SK-N-SH (cell line): ENCODE data around the gene DOK7. TPM values are rescaled to one million over a fixed set of nuclear protein-coding genes. Genes with fewer than 3 reads are reported as not detected.

Experiments used
- CTCF ChIA-PET: fragments of 300-600, 350-600 bp; formaldehyde crosslinking; extraction: SDS; loops from one replicate; lab custom pipeline; 2021; lab: Yijun Ruan, JAX
- POLR2A ChIA-PET: fragments of 350-600 bp; sonication (Branson Sonifier 250); formaldehyde crosslinking; extraction: SDS; loops from one replicate; lab custom pipeline; 2020; ENCODE audit warnings: antibody characterized with exemption, inconsistent platforms; lab: Yijun Ruan, JAX
- DNase-seq: peaks from one replicate; pipeline ENCODE4 v3.0.0; 2012
- H2AFZ ChIP-seq: fragments of 200-600 bp; sonication (generic); 2 replicates; pipeline ENCODE4 v1.8.1; 2016; ENCODE audit warnings: antibody characterized with exemption, mild to moderate bottlenecking, low read depth
- H3F3A ChIP-seq: fragments of 200-600 bp; sonication (generic); replicated peaks from 2 replicates; pipeline ENCODE3; 2016; ENCODE audit warnings: antibody characterized with exemption, mild to moderate bottlenecking; ENCODE audit not compliant: insufficient read depth
- H3K27ac ChIP-seq, 2 experiments: fragments of 200-500 bp in 1 of 2; fragments of 200-600 bp in 1 of 2; sonication (Bioruptor generic) in 1 of 2; sonication (generic), shearing (Covaris generic) in 1 of 2; 2 replicates each; pipeline versions ENCODE4 v1.5.1 to v1.6.1; 2014 to 2016; ENCODE audit warnings: low read depth in 2 of 2, inconsistent platforms in 1 of 2, low read length in 1 of 2, mild to moderate bottlenecking in 1 of 2, mixed read lengths in 1 of 2
- H3K27me3 ChIP-seq: fragments of 200-600 bp; sonication (generic), shearing (Covaris generic); 2 replicates; pipeline ENCODE4 v1.6.1; 2016; ENCODE audit warnings: mixed run types; ENCODE audit not compliant: insufficient read depth
- H3K36me3 ChIP-seq, 2 experiments: fragments of 200-500 bp in 1 of 2; fragments of 200-600 bp in 1 of 2; sonication (Bioruptor generic) in 1 of 2; sonication (generic) in 1 of 2; replicated peaks in 1 of 2; 2 replicates each; pipeline versions ENCODE3 to v1.5.1; 2014 to 2016; ENCODE audit warnings: low read length in 1 of 2, mild to moderate bottlenecking in 1 of 2; ENCODE audit not compliant: insufficient read depth in 2 of 2, control insufficient read depth in 1 of 2
- H3K4me1 ChIP-seq, 2 experiments: fragments of 200-500 bp in 1 of 2; fragments of 200-600 bp in 1 of 2; sonication (Bioruptor generic) in 1 of 2; sonication (generic), shearing (Covaris generic) in 1 of 2; 2 replicates each; pipeline versions ENCODE4 v1.5.1 to v1.6.1; 2014 to 2016; ENCODE audit warnings: low read depth in 1 of 2, low read length in 1 of 2, mixed run types in 1 of 2; ENCODE audit not compliant: insufficient read depth in 2 of 2, control insufficient read depth in 1 of 2
- H3K4me2 ChIP-seq: fragments of 200-600 bp; sonication (generic), shearing (Covaris generic); 2 replicates; pipeline ENCODE4 v1.6.1; 2017; ENCODE audit warnings: mixed run types
- H3K4me3 ChIP-seq, 2 experiments: fragments of 200-500 bp in 1 of 2; fragments of 200-600 bp in 1 of 2; sonication (Bioruptor generic) in 1 of 2; sonication (generic), shearing (Covaris generic) in 1 of 2; 2 replicates each; pipeline versions ENCODE4 v1.5.1 to v1.8.1; 2014 to 2016; ENCODE audit warnings: low read depth in 2 of 2, inconsistent platforms in 1 of 2, low read length in 1 of 2, mild to moderate bottlenecking in 1 of 2, mixed read lengths in 1 of 2, moderate library complexity in 1 of 2
- H3K79me2 ChIP-seq: fragments of 200-600 bp; sonication (generic); 2 replicates; pipeline ENCODE4 v1.8.1; 2017; ENCODE audit warnings: mild to moderate bottlenecking; ENCODE audit not compliant: insufficient read depth
- H3K9ac ChIP-seq: fragments of 200-600 bp; sonication (generic); 2 replicates; pipeline ENCODE4 v1.6.1; 2017; ENCODE audit warnings: mixed run types
- H3K9me2 ChIP-seq: fragments of 200-600 bp; sonication (generic); 2 replicates; pipeline ENCODE4 v1.6.1; 2017; ENCODE audit warnings: mixed run types
- H3K9me3 ChIP-seq: fragments of 200-600 bp; sonication (generic); 2 replicates; pipeline ENCODE4 v1.6.1; 2017; ENCODE audit warnings: mixed run types, mild to moderate bottlenecking, moderate library complexity
- H4K20me1 ChIP-seq: fragments of 200-600 bp; sonication (generic); 2 replicates; pipeline ENCODE4 v1.6.1; 2017; ENCODE audit warnings: mild to moderate bottlenecking, mixed run types; ENCODE audit not compliant: insufficient read depth
- CHD2 ChIP-seq: fragments of 150-350 bp; IDR thresholded peaks from 2 replicates; pipeline ENCODE4 v1.6.1; 2018; ENCODE audit warnings: low read length; ENCODE audit not compliant: partially characterized antibody
- FOSL2 ChIP-seq: IDR thresholded peaks from 2 replicates; pipeline ENCODE4 v1.4.0; 2012; ENCODE audit warnings: low read depth, mild to moderate bottlenecking, moderate library complexity, borderline replicate concordance
- FOXJ3 ChIP-seq: sonication (generic); formaldehyde crosslinking; IDR thresholded peaks from 2 replicates; pipeline ENCODE4 v1.5.1; 2020; ENCODE audit warnings: mild to moderate bottlenecking, missing genetic modification reagents
- FOXM1 ChIP-seq: IDR thresholded peaks from 2 replicates; pipeline ENCODE4 v1.4.0; 2012; ENCODE audit warnings: low read depth, mild to moderate bottlenecking
- GABPA ChIP-seq: IDR thresholded peaks from 2 replicates; pipeline ENCODE4 v1.4.0; 2012; ENCODE audit warnings: low read depth, mild to moderate bottlenecking
- GATA2 ChIP-seq: sonication (generic); formaldehyde crosslinking; IDR thresholded peaks from 2 replicates; pipeline ENCODE4 v1.5.0; 2020; ENCODE audit warnings: mild to moderate bottlenecking, missing genetic modification reagents
- JUND ChIP-seq: IDR thresholded peaks from 2 replicates; pipeline ENCODE4 v1.4.0; 2012
- MXI1 ChIP-seq: IDR thresholded peaks from 2 replicates; pipeline ENCODE4 v1.6.1; 2012; ENCODE audit warnings: mild to moderate bottlenecking, low read depth, low read length, improper control_type of control experiment
- RAD21 ChIP-seq: IDR thresholded peaks from 2 replicates; pipeline ENCODE4 v1.6.1; 2012; ENCODE audit warnings: mild to moderate bottlenecking, low read length
- RCOR1 ChIP-seq: fragments of 150-350 bp; IDR thresholded peaks from 2 replicates; pipeline ENCODE4 v1.6.1; 2017; ENCODE audit warnings: antibody characterized with exemption, low read length
- TAF1 ChIP-seq: IDR thresholded peaks from 2 replicates; pipeline ENCODE4 v1.6.1; 2012; ENCODE audit warnings: low read depth, mild to moderate bottlenecking, low read length, moderate library complexity, borderline replicate concordance
- TCF12 ChIP-seq: IDR thresholded peaks from 2 replicates; pipeline ENCODE4 v1.4.0; 2012
- WGBS: methylation state at CpG from one replicate; pipeline ENCODE4 v1.1.6; 2017; ENCODE audit warnings: low lambda C conversion rate; 5-methylcytosine and 5-hydroxymethylcytosine counted together
- polyA plus RNA-seq, 3 experiments: library from polyadenylated mRNA; depleted of rRNA; stranded (reverse); fragments of >200 nt; gene quantifications; 2 replicates each; pipeline ENCODE4 v1.2.3, GENCODE V29; 2012
- TF ChIP-seq, protein P1 (sequence below): fragments of 150-350 bp; IDR thresholded peaks from 2 replicates; pipeline ENCODE4 v1.6.1; 2017; ENCODE audit warnings: antibody characterized with exemption, low read length, low read depth, borderline replicate concordance

DOK7 gene
- polyA plus RNA-seq, 1 of the 3 experiments (the other 2 are of a cell fraction), result not detected

- DNase-seq, result no peak
- Histone ChIP-seq H3K4me1 (no peaks in the 10 kb centered on the region; a peak in 1 of 4 replicates), H4K20me1 (no peaks in the 10 kb centered on the region), H3K36me3 (no peaks in the 10 kb centered on the region), H3K27ac (no peak overlapping the region), H3K9ac (no peak overlapping the region), H3K9me2 (no peaks in the 10 kb centered on the region), H3K4me2 (no peak overlapping the region), H3K27me3 (no peaks in the 10 kb centered on the region), H3F3A (no peaks in the 10 kb centered on the region), H2AFZ (no peak overlapping the region), H3K9me3 (no peaks in the 10 kb centered on the region), H3K79me2 (no peaks in the 10 kb centered on the region), H3K4me3 (no peak overlapping the region)
- TF ChIP-seq RAD21 (no peak), TAF1 (no peak), FOXM1 (no peak), CHD2 (no peak), TCF12 (no peak), GABPA (no peak), RCOR1 (no peak)
- TF ChIP-seq, protein P1, sequence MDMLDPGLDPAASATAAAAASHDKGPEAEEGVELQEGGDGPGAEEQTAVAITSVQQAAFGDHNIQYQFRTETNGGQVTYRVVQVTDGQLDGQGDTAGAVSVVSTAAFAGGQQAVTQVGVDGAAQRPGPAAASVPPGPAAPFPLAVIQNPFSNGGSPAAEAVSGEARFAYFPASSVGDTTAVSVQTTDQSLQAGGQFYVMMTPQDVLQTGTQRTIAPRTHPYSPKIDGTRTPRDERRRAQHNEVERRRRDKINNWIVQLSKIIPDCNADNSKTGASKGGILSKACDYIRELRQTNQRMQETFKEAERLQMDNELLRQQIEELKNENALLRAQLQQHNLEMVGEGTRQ, result no peak
- ChIA-PET CTCF (interaction anchor here (1.0 to 3.1 kb wide), 3 partner anchors 15 to 393 kb away, joined by 5 to 14 read pairs (median 10); no protein-coding TSS in a partner anchor), POLR2A (no interaction called here)
- WGBS, result 100% methylated on average over 6 of the region's 17 CpGs
These were observed 37.0 kb downstream of the DOK7 start for GRCh38 chr4:3500111-3500510.

- Histone ChIP-seq H3K27ac (no peak overlapping the region), H3K9me2 (no peaks in the 10 kb centered on the region), H3K9me3 (no peaks in the 10 kb centered on the region), H3K4me2 (no peak overlapping the region), H3K4me3 (no peak overlapping the region), H4K20me1 (no peaks in the 10 kb centered on the region), H3K27me3 (no peaks in the 10 kb centered on the region), H2AFZ (no peak overlapping the region), H3K9ac (no peak overlapping the region), H3K36me3 (peaks cover 0 to 4% of the 10 kb centered on the region in 2 experiments), H3F3A (no peaks in the 10 kb centered on the region), H3K79me2 (no peaks in the 10 kb centered on the region), H3K4me1 (no peaks in the 10 kb centered on the region)
- ChIA-PET POLR2A (no interaction called here), CTCF (interaction anchor here (1.0 to 3.1 kb wide), 3 partner anchors 14 to 394 kb away, joined by 5 to 14 read pairs (median 10); no protein-coding TSS in a partner anchor)
- DNase-seq, result no peak
- 91% methylated on average over 7 of the region's 29 CpGs for WGBS
- TF ChIP-seq FOXJ3 (CRISPR knock-in tag) (no peak), TAF1 (no peak), GATA2 (CRISPR knock-in tag) (no peak), MXI1 (no peak), FOSL2 (no peak), JUND (no peak)
These were observed 37.6 kb downstream of the DOK7 start for GRCh38 chr4:3500634-3501101.
